HCT116 (cell line): ENCODE results near the gene STMP1. TPM values are rescaled to one million over a fixed set of nuclear protein-coding genes. Genes with fewer than 3 reads are reported as not detected.

ENCODE experiments used
- ATAC-seq: fragments of 200-7000 bp; cut with Tn5 transposase; 2 replicates; pipeline ENCODE4 v1.9.1; 2020; ENCODE audit warnings: mild to moderate bottlenecking, moderate library complexity
- BruUV-seq: library from RNA; stranded (reverse); fragments of 400-500 nt; replicated peaks from 2 replicates; lab custom pipeline; 2021; lab: Mats Ljungman, UMichigan
- CTCF ChIA-PET: fragments of 300-600 bp; sonication (Branson Sonifier 250); formaldehyde crosslinking; loops from one replicate; lab custom pipeline; 2021; ENCODE audit warnings: antibody characterized with exemption; lab: Charles Lee
- POLR2A ChIA-PET: fragments of 300-600, 350-600 bp; sonication (Branson Sonifier 250); formaldehyde crosslinking; loops from one replicate; lab custom pipeline; 2021; ENCODE audit warnings: antibody characterized with exemption; lab: Charles Lee
- RAD21 ChIA-PET, 2 experiments: fragments of 300-600 bp; sonication (Branson Sonifier 250); formaldehyde crosslinking; loops; one replicate each; lab custom pipeline; 2023; ENCODE audit warnings: low total read pairs in 2 of 2; ENCODE audit not compliant: uncharacterized antibody in 2 of 2, unreplicated experiment in 2 of 2, low non-redundant PET in 1 of 2; lab: Charles Lee
- DNase-seq: peaks from one replicate; pipeline ENCODE4 v3.0.0-alpha.2; 2010; ENCODE audit warnings: low read depth, low spot score
- H2AFZ ChIP-seq: fragments of 200-600 bp; shearing (Covaris generic), sonication (generic); 2 replicates; pipeline ENCODE4 v1.6.1; 2017; ENCODE audit warnings: low read depth, mixed run types, mixed read lengths, antibody characterized with exemption, low read length; ENCODE audit not compliant: poor library complexity, severe bottlenecking
- H3K27ac ChIP-seq: 2 replicates; pipeline ENCODE4 v1.5.1; 2012; ENCODE audit warnings: low read depth, low read length
- H3K27me3 ChIP-seq: fragments of 200-600 bp; sonication (generic); 2 replicates; pipeline ENCODE4 v1.6.1; 2016; ENCODE audit warnings: mixed run types, low read length, mixed read lengths; ENCODE audit not compliant: insufficient read depth
- H3K36me3 ChIP-seq, 2 experiments: fragments of 200-500 bp in 1 of 2; fragments of 200-600 bp in 1 of 2; sonication (Bioruptor generic) in 1 of 2; sonication (generic) in 1 of 2; 2 replicates each; pipeline versions ENCODE4 v1.5.1 to v1.6.1; 2014 to 2016; ENCODE audit warnings: low read length in 2 of 2, inconsistent platforms in 1 of 2, mixed read lengths in 1 of 2, mixed run types in 1 of 2; ENCODE audit not compliant: insufficient read depth in 2 of 2, control insufficient read depth in 1 of 2
- H3K4me1 ChIP-seq, 2 experiments: fragments of 200-600 bp in 1 of 2; sonication (generic) in 1 of 2; 2 replicates each; pipeline versions ENCODE4 v1.5.1 to v1.6.1; 2012 to 2017; ENCODE audit warnings: low read length in 2 of 2, inconsistent platforms in 1 of 2, mild to moderate bottlenecking in 1 of 2, mixed read lengths in 1 of 2, mixed run types in 1 of 2, moderate library complexity in 1 of 2; ENCODE audit not compliant: insufficient read depth in 2 of 2, control insufficient read depth in 1 of 2
- H3K4me2 ChIP-seq: fragments of 200-600 bp; sonication (generic); 2 replicates; pipeline ENCODE4 v1.6.1; 2017; ENCODE audit warnings: mixed run types, low read length, mixed read lengths
- H3K4me3 ChIP-seq, 2 experiments: fragments of 200-600 bp in 1 of 2; sonication (generic) in 1 of 2; replicated peaks in 1 of 2; 2 replicates each; pipeline ENCODE4 v1.5.1; 2011 to 2016; ENCODE audit warnings: low read length in 2 of 2, control low read depth in 1 of 2, low read depth in 1 of 2, mild to moderate bottlenecking in 1 of 2, mixed read lengths in 1 of 2, mixed run types in 1 of 2
- H3K79me2 ChIP-seq: fragments of 200-600 bp; sonication (generic); 2 replicates; pipeline ENCODE4 v1.6.1; 2017; ENCODE audit warnings: mild to moderate bottlenecking, mixed run types, low read length, moderate library complexity, mixed read lengths; ENCODE audit not compliant: insufficient read depth
- H3K9ac ChIP-seq: fragments of 200-600 bp; sonication (generic); 2 replicates; pipeline ENCODE4 v1.6.1; 2016; ENCODE audit warnings: low read length, mixed read lengths
- H3K9me2 ChIP-seq: fragments of 200-600 bp; sonication (generic), shearing (Covaris generic); 2 replicates; pipeline ENCODE4 v1.6.1; 2017; ENCODE audit warnings: mixed run types, mild to moderate bottlenecking, moderate library complexity; ENCODE audit not compliant: insufficient read depth
- H3K9me3 ChIP-seq, 2 experiments: fragments of 200-500 bp in 1 of 2; fragments of 200-600 bp in 1 of 2; sonication (Bioruptor generic) in 1 of 2; sonication (generic) in 1 of 2; 2 replicates each; pipeline ENCODE4 v1.6.1; 2014 to 2017; ENCODE audit warnings: low read length in 2 of 2, mixed read lengths in 2 of 2, inconsistent platforms in 1 of 2, low read depth in 1 of 2, mild to moderate bottlenecking in 1 of 2, mixed run types in 1 of 2, moderate library complexity in 1 of 2; ENCODE audit not compliant: control insufficient read depth in 1 of 2, insufficient read depth in 1 of 2
- H4K20me1 ChIP-seq: fragments of 200-600 bp; sonication (generic), shearing (Covaris generic); 2 replicates; pipeline ENCODE4 v1.6.1; 2017; ENCODE audit warnings: mixed run types, mild to moderate bottlenecking, moderate library complexity; ENCODE audit not compliant: insufficient read depth
- CEBPB ChIP-seq: IDR thresholded peaks from 2 replicates; pipeline ENCODE4 v1.6.1; 2012; ENCODE audit warnings: low read depth
- EGR1 ChIP-seq: IDR thresholded peaks from 2 replicates; pipeline ENCODE4 v1.6.1; 2012; ENCODE audit warnings: low read depth
- EZH2 ChIP-seq: fragments of 200-600 bp; sonication (generic); IDR thresholded peaks from 2 replicates; pipeline ENCODE4 v1.6.1; 2017; ENCODE audit warnings: antibody characterized with exemption, mixed run types
- EZH2phosphoT487 ChIP-seq: fragments of 200-600 bp; IDR thresholded peaks from 2 replicates; pipeline ENCODE4 v1.6.1; 2018; ENCODE audit warnings: antibody characterized with exemption, borderline replicate concordance
- JUND ChIP-seq: IDR thresholded peaks from 2 replicates; pipeline ENCODE4 v1.6.1; 2012
- POLR2A ChIP-seq: IDR thresholded peaks from 2 replicates; pipeline ENCODE4 v1.7.0; 2011; ENCODE audit warnings: borderline replicate concordance; ENCODE audit not compliant: insufficient read depth, insufficient read length; ENCODE audit errors: extremely low read depth
- RAD21 ChIP-seq: IDR thresholded peaks from 2 replicates; pipeline ENCODE4 v1.6.1; 2012; ENCODE audit warnings: low read depth, mild to moderate bottlenecking
- SIN3A ChIP-seq: IDR thresholded peaks from 2 replicates; pipeline ENCODE4 v1.6.1; 2012; ENCODE audit warnings: low read depth
- SRF ChIP-seq: IDR thresholded peaks from 2 replicates; pipeline ENCODE4 v1.6.1; 2012; ENCODE audit warnings: low read depth
- YY1 ChIP-seq: IDR thresholded peaks from 2 replicates; pipeline ENCODE4 v1.6.1; 2011; ENCODE audit warnings: low read length, low read depth, moderate library complexity, mild to moderate bottlenecking; ENCODE audit not compliant: insufficient replicate concordance; ENCODE audit errors: extremely low read depth
- ZFX ChIP-seq: fragments of 450-650 bp; IDR thresholded peaks from 2 replicates; pipeline ENCODE4 v1.6.1; 2017
- ZNF274 ChIP-seq: fragments of 200-500 bp; sonication (Bioruptor generic); IDR thresholded peaks from 2 replicates; pipeline ENCODE4 v1.6.1; 2014; ENCODE audit warnings: mild to moderate bottlenecking, low read depth, low read length, inconsistent platforms
- intact Hi-C: fragments of 100-400 bp; cut with micrococcal nuclease; formaldehyde crosslinking; loops from 2 replicates; pipeline ENCODE4 v1.10.0; 2022
- total RNA-seq: library from RNA; stranded (reverse); gene quantifications from one replicate; pipeline ENCODE4 v1.2.1, GENCODE V29; 2021; ENCODE audit not compliant: unreplicated experiment
- TF ChIP-seq, protein P1 (sequence below): IDR thresholded peaks from 2 replicates; pipeline ENCODE4 v1.6.1; 2012

STMP1 gene
- total RNA-seq, 1 experiment from 2014 or later, result 32.8 TPM

DNA sequence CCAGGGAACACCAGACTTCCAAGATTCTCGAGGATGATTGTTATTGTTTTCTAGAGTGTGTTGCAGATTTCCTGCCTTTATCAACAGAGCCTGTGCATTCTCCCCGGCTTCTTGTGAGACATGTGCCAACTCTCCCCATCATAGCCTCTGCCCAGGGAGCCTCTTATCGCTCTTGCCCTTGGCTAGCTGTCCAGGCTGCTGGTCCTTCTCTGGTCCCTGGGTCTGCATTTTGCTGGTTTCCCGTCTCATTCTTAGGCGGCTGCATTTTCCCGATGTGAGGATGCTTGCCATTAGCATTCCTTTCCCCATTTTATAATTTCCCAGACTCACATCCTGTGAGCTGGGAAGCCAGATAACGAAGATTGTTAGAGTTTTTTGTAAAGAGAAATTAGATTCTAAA, 50.5 kb downstream of the STMP1 start:
- Histone ChIP-seq H3K79me2 (no peaks in the 10 kb centered on the region), H2AFZ (no peak overlapping the region), H3K36me3 (no peaks in the 10 kb centered on the region), H3K9ac (no peak overlapping the region), H3K9me2 (no peaks in the 10 kb centered on the region), H3K27me3 (no peaks in the 10 kb centered on the region), H3K9me3 (no peaks in the 10 kb centered on the region), H3K4me1 (peaks cover 29 to 45% of the 10 kb centered on the region in 2 experiments), H3K4me2 (no peak overlapping the region), H4K20me1 (no peaks in the 10 kb centered on the region), H3K27ac (no peak overlapping the region), H3K4me3 (no peak overlapping the region)
- DNase-seq (no peak), ATAC-seq (no peak)
- no peak for TF ChIP-seq POLR2A
- TF ChIP-seq YY1, result no peak
- no peak for TF ChIP-seq EZH2phosphoT487
- TF ChIP-seq ZNF274, result no peak
- no peak for TF ChIP-seq JUND
- no peak for TF ChIP-seq CEBPB
- TF ChIP-seq SRF, result no peak
- TF ChIP-seq EGR1, result no peak
- no peak for TF ChIP-seq EZH2
- TF ChIP-seq SIN3A, result no peak
- TF ChIP-seq, protein P1, sequence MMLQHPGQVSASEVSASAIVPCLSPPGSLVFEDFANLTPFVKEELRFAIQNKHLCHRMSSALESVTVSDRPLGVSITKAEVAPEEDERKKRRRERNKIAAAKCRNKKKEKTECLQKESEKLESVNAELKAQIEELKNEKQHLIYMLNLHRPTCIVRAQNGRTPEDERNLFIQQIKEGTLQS, result no peak
- no peak for TF ChIP-seq ZFX
- TF ChIP-seq RAD21, result no peak
- CTCF ChIA-PET, result no interaction called here
- intact Hi-C loops, result no loop called here
- no TSS peak for BruUV-seq
- POLR2A ChIA-PET, result no interaction called here
- RAD21 ChIA-PET, result no interaction called here
